ENCODE data around the gene VOPP1. TPM values are rescaled to one million over a fixed set of nuclear protein-coding genes. Genes with fewer than 3 reads are reported as not detected.
A peak's percentile ranks its signal among the peaks of the same experiment; 100 is the strongest.

Gene VOPP1
- total RNA-seq, 1 donor from 2014 or later = 50.7 TPM

DNA sequence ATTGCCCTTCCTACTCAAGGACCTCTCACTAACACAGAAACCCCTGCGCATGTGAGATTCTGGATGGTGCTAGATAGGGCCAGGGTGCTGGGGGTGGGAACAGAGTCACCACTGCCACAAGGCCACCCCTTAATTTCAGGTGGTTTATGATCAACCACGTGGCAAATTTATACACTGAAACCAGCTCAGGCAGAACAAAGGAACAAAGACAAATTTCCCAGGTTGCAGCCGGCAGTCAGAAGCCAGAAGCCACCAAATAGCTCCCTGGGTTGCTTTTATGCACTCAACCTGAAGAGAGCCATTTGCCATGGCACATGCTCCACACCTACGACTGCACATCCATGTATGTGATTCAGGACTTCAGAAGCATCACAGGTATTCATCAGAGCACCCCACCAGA, 2.5 kb downstream of the VOPP1 start:
- H3K9me3 Mint-ChIP-seq = no peaks in the 10 kb centered on the region
- no peaks in the 10 kb centered on the region for H3K36me3 Mint-ChIP-seq (ENCODE audit: low read depth)
- peak overlapping the region; percentile 83 for H3K4me3 Mint-ChIP-seq
- peaks cover 51% of the 10 kb centered on the region for H3K4me1 Mint-ChIP-seq
- TF ChIP-seq, protein P1, sequence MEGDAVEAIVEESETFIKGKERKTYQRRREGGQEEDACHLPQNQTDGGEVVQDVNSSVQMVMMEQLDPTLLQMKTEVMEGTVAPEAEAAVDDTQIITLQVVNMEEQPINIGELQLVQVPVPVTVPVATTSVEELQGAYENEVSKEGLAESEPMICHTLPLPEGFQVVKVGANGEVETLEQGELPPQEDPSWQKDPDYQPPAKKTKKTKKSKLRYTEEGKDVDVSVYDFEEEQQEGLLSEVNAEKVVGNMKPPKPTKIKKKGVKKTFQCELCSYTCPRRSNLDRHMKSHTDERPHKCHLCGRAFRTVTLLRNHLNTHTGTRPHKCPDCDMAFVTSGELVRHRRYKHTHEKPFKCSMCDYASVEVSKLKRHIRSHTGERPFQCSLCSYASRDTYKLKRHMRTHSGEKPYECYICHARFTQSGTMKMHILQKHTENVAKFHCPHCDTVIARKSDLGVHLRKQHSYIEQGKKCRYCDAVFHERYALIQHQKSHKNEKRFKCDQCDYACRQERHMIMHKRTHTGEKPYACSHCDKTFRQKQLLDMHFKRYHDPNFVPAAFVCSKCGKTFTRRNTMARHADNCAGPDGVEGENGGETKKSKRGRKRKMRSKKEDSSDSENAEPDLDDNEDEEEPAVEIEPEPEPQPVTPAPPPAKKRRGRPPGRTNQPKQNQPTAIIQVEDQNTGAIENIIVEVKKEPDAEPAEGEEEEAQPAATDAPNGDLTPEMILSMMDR (conservative IDR thresholded peaks at IDR 0.05) = no peak
- no peak for DNase-seq (ENCODE audit: low read depth, low spot score)
- H3K27me3 Mint-ChIP-seq (ENCODE audit: low read depth) = peaks cover 19% of the 10 kb centered on the region
- no peak overlapping the region for H3K27ac Mint-ChIP-seq (ENCODE audit: unreplicated experiment)

DNA sequence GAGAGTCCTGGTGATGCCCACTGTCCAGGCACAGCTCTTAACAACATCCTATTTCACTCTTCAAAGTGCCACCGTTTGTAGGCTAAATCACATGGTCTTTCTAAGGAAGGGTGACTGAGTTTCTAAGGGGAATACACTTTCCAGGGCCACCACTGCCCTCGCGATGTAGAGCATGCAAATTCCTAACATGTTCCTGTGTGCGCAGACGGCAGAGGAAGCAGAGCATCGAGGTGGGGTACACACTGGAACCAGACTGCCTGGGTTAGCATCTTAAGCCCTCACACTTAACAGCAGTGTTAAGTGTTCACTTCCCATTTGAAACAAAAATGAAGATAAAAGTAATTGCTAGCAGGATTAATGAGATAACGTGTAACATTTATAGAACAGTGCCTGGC, 3.0 kb downstream of the VOPP1 start:
- peaks cover 15% of the 10 kb centered on the region for H3K27me3 Mint-ChIP-seq (ENCODE audit: low read depth)
- TF ChIP-seq, protein P1 (conservative IDR thresholded peaks at IDR 0.05) = no peak
- H3K9me3 Mint-ChIP-seq = no peaks in the 10 kb centered on the region
- H3K4me3 Mint-ChIP-seq = peak overlapping the region; percentile 83
- no peak overlapping the region for H3K27ac Mint-ChIP-seq (ENCODE audit: unreplicated experiment)
- DNase-seq (ENCODE audit: low read depth, low spot score) = no peak
- peaks cover 51% of the 10 kb centered on the region for H3K4me1 Mint-ChIP-seq
- no peaks in the 10 kb centered on the region for H3K36me3 Mint-ChIP-seq (ENCODE audit: low read depth)

DNA sequence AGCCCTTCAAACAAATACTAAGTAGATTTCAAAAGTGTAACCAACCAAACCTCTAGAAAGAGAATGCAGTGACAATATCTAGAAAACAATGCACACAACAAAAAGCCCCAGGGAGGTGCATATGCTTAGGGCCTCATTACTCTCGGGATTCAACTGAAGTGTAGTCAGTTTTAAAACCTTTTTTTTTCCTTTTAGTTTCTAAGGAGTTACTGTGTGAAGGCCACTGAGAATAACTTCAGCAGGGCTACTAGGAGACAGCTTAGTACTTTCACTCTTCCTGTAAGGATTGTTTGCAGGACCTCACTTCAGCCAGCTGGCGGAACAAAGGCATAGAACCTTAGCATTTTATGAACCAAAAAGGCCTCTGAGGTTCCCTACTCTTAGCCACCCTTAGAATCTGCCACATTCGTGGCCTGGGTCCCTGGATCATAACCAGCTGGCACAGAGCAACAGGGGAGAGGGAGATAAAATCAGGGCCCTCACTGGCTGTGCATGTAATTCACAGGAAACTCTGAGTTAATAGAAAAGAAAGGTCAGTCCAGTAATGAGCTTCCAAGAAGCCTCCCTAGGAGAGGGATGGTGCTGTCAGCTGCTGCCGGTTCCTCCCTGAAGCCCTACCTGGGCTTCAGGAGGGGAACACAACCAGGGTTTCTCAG, 3.6 kb downstream of the VOPP1 start:
- Mint-ChIP-seq H3K4me1 (peaks cover 48% of the 10 kb centered on the region), H3K36me3 (ENCODE audit: low read depth) (no peaks in the 10 kb centered on the region), H3K4me3 (peak overlapping the region; percentile 83), H3K9me3 (no peaks in the 10 kb centered on the region), H3K27ac (ENCODE audit: unreplicated experiment) (no peak overlapping the region), H3K27me3 (ENCODE audit: low read depth) (peaks cover 10% of the 10 kb centered on the region)
- no peak for DNase-seq (ENCODE audit: low read depth, low spot score)
- TF ChIP-seq, protein P1 (conservative IDR thresholded peaks at IDR 0.05) = no peak

DNA sequence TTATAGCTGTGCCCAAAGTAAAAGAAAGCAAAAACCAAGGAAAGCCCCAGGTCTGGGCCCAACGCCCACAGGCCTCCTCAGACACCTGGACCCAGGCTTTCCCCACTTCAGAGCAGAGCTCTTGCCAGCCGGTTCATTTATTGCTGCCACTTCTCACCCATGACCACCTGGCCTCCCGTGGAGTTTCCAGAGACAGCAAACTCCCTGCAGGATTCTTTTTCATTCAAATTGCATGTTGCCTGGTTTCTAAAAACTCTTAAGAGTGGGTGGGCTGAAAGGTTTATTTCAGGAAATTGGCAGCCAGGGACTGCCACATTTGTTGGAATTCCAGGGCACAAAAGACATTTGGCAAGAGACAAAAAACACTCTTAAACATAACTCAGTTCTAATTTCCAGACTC, 4.7 kb downstream of the VOPP1 start:
- Mint-ChIP-seq H3K4me3 (no peak overlapping the region), H3K9me3 (no peaks in the 10 kb centered on the region), H3K4me1 (peaks cover 40% of the 10 kb centered on the region), H3K36me3 (ENCODE audit: low read depth) (no peaks in the 10 kb centered on the region), H3K27ac (ENCODE audit: unreplicated experiment) (no peak overlapping the region), H3K27me3 (ENCODE audit: low read depth) (no peaks in the 10 kb centered on the region)
- TF ChIP-seq, protein P1 (conservative IDR thresholded peaks at IDR 0.05) = no peak
- DNase-seq (ENCODE audit: low read depth, low spot score) = no peak

DNA sequence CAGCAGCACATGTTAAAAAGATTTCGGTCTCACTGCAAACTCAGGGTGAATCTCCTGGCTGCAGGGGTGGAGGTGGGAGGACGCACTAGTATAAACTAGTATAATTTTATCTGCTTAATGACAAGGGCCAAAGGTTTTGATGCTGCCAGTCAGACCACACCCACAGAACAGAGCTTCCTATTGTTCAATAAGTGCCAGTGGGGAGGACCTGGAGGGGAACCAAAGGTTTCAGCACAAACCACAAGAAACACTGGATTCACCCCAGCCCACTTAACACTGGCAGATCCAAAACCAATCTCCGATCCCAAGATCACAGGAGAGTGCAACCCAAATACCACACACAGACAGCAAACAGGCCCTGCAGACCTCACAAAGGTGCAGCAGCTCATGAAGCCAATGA, 6.6 kb downstream of the VOPP1 start:
- Mint-ChIP-seq H3K4me3 (peak overlapping the region; percentile 25), H3K9me3 (no peaks in the 10 kb centered on the region), H3K27me3 (ENCODE audit: low read depth) (no peaks in the 10 kb centered on the region), H3K27ac (ENCODE audit: unreplicated experiment) (peak overlapping the region; percentile 88), H3K4me1 (peaks cover 38% of the 10 kb centered on the region), H3K36me3 (ENCODE audit: low read depth) (no peaks in the 10 kb centered on the region)
- DNase-seq (ENCODE audit: low read depth, low spot score) = no peak
- TF ChIP-seq, protein P1 (conservative IDR thresholded peaks at IDR 0.05) = no peak
